Vagina (tissue), 2 donors: ENCODE results near the gene UBQLN4.

Source experiments
- POLR2AphosphoS5 ChIP-seq, 2 donors: sonication (generic); formaldehyde crosslinking; IDR thresholded peaks; one replicate each; pipeline ENCODE4 v1.9.0; 2017; ENCODE audit warnings: antibody characterized with exemption in 2 of 2, mild to moderate bottlenecking in 2 of 2, low read depth in 1 of 2; ENCODE audit not compliant: insufficient read depth in 1 of 2
- TF ChIP-seq, protein P1 (sequence below), 3 experiments: fragments of 450-650 bp in 2 of 3; fragments of 200-600 bp in 1 of 3; sonication (generic) in 1 of 3; IDR thresholded peaks; one replicate each; pipeline ENCODE4 v1.5.1; 2017 to 2019; ENCODE audit warnings: antibody characterized with exemption in 3 of 3, mild to moderate bottlenecking in 2 of 3, moderate library complexity in 2 of 3

DNA sequence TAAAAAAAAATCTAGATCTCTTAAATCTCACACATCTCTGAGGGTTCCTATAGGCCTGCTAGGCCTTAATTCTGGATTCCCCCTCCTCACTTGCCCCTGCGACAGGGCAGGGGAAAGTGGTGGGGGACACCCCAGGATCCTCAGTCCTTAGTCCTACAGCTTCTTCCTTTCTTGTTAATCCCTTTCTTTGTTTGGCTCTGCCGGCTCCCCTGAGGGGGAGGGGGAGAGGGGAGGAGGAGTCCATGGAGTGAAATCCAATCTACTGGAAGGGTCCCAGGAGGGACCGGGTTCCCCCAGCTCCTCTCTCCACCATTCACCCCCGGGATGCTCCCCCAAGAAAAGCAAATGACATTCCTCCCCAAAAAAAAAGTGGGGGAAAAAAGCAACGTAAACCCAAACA is 20.1 kb upstream of the UBQLN4 start:
- TF ChIP-seq, protein P1, sequence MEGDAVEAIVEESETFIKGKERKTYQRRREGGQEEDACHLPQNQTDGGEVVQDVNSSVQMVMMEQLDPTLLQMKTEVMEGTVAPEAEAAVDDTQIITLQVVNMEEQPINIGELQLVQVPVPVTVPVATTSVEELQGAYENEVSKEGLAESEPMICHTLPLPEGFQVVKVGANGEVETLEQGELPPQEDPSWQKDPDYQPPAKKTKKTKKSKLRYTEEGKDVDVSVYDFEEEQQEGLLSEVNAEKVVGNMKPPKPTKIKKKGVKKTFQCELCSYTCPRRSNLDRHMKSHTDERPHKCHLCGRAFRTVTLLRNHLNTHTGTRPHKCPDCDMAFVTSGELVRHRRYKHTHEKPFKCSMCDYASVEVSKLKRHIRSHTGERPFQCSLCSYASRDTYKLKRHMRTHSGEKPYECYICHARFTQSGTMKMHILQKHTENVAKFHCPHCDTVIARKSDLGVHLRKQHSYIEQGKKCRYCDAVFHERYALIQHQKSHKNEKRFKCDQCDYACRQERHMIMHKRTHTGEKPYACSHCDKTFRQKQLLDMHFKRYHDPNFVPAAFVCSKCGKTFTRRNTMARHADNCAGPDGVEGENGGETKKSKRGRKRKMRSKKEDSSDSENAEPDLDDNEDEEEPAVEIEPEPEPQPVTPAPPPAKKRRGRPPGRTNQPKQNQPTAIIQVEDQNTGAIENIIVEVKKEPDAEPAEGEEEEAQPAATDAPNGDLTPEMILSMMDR (IDR thresholded peaks at IDR 0.05) = no peak
- TF ChIP-seq POLR2AphosphoS5 (IDR thresholded peaks at IDR 0.05; ENCODE audit: insufficient read depth in 1 of 2, low read depth in 1 of 2) = no peak
